ENCODE measurements around the gene FAT2. TPM values are rescaled to one million over a fixed set of nuclear protein-coding genes. Genes with fewer than 3 reads are reported as not detected.
A peak's percentile ranks its signal among the peaks of the same experiment; 100 is the strongest.

FAT2 gene
- total RNA-seq, 1 donor from 2014 or later: 2.8 TPM

DNA sequence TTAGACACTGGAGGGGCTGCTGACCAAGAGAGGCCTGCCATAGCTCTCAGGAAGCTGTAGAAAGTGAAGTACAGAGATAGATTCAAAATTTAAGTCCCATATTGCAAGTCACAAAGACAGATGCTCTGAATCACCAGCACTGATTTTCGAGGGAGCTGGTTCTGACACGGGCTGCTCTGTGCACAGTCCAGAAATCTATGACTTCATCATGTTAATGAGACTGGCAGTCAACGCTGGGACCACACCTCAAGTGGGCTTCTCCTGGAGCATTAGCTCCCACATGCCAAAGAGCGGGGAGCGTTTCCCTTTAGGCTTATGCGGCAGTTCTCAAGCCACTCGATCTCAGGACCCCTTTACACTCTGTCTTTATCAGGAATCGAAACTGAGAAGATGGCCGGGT is 34.2 kb upstream of the FAT2 start:
- no peaks in the 10 kb centered on the region for H3K27me3 Mint-ChIP-seq (ENCODE audit: low read depth)
- H3K27ac Mint-ChIP-seq: no peak overlapping the region
- no peak for DNase-seq (ENCODE audit: low spot score in 2 of 2, unreplicated experiment in 2 of 2)
- peaks cover 19% of the 10 kb centered on the region for H3K4me1 Mint-ChIP-seq
- no peaks in the 10 kb centered on the region for H3K9me3 Mint-ChIP-seq
- H3K36me3 Mint-ChIP-seq: no peaks in the 10 kb centered on the region
- no peak for TF ChIP-seq CTCF (IDR thresholded peaks at IDR 0.05; ENCODE audit: unreplicated experiment)
- no peak overlapping the region for H3K4me3 Mint-ChIP-seq

DNA sequence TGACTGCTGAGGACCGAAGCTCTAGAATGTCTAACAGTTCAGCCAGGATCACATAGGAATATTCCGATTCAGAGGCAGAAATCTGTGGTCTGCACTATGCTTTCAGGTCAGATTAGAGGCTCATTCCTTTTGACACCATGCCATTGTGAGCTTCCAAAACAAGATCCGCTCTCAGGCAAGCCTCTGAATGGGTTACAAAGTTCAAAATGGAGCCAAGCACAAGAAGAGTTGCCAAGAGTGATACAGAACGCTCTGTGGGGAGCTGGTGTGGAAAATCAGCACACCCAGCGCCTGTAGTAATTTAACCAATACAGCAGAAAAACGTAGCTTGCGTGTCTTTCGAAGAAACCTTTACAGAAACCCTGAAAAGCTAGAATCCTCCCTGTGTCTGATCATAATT is 33.3 kb upstream of the FAT2 start:
- Mint-ChIP-seq H3K4me3 (no peak overlapping the region), H3K27ac (no peak overlapping the region), H3K27me3 (ENCODE audit: low read depth) (no peaks in the 10 kb centered on the region), H3K9me3 (no peaks in the 10 kb centered on the region), H3K4me1 (peaks cover 27% of the 10 kb centered on the region), H3K36me3 (no peaks in the 10 kb centered on the region)
- no peak for TF ChIP-seq CTCF (IDR thresholded peaks at IDR 0.05; ENCODE audit: unreplicated experiment)
- DNase-seq (ENCODE audit: low spot score in 2 of 2, unreplicated experiment in 2 of 2): no peak

DNA sequence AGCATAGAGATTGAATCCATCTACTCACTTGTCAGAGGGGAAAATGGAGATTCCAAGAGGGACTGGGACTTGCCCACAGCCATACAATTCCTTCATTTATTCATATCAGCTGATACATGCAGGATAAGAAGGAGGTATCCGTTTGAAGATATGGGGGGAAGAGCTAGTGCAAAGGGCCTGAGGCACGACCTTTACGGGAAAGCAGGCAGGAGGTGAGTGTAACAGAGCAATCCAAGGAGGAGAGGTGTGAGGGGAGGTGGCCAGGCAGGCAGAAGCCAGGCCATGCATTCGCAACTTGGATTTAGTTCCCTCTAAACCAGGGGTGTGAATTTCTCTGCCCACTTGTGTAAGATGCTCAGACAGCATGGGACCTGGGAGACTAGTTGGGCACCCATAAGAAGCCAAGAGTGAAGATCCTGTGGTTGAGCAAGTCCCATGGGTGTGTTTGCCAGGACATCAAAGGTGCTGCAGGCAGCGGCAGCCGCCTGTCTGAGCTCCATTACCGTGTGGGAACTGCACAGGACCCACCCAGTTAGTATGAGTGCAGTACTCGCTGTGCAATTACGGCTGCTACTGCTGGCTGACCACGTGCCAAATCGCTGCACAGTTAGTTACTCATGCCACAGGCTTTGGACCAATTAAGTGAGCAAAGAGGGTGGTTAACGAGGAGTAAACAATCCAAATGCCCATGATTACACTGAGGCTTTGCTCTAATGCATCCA is 31.4 kb upstream of the FAT2 start:
- no peak for DNase-seq (ENCODE audit: low spot score in 2 of 2, unreplicated experiment in 2 of 2)
- no peak overlapping the region for H3K4me3 Mint-ChIP-seq
- H3K27ac Mint-ChIP-seq: no peak overlapping the region
- H3K36me3 Mint-ChIP-seq: no peaks in the 10 kb centered on the region
- H3K4me1 Mint-ChIP-seq: peaks cover 28% of the 10 kb centered on the region
- no peaks in the 10 kb centered on the region for H3K9me3 Mint-ChIP-seq
- no peaks in the 10 kb centered on the region for H3K27me3 Mint-ChIP-seq (ENCODE audit: low read depth)
- no peak for TF ChIP-seq CTCF (IDR thresholded peaks at IDR 0.05; ENCODE audit: unreplicated experiment)

GRCh38 chr5:151620461-151620840 is 29.3 kb upstream of the FAT2 start:
- Mint-ChIP-seq H3K9me3 (no peaks in the 10 kb centered on the region), H3K4me3 (no peak overlapping the region), H3K27me3 (ENCODE audit: low read depth) (no peaks in the 10 kb centered on the region), H3K27ac (peak overlapping the region; percentile 67), H3K4me1 (peaks cover 31% of the 10 kb centered on the region), H3K36me3 (no peaks in the 10 kb centered on the region)
- no peak for TF ChIP-seq CTCF (IDR thresholded peaks at IDR 0.05; ENCODE audit: unreplicated experiment)
- no peak for DNase-seq (ENCODE audit: low spot score in 2 of 2, unreplicated experiment in 2 of 2)

DNA sequence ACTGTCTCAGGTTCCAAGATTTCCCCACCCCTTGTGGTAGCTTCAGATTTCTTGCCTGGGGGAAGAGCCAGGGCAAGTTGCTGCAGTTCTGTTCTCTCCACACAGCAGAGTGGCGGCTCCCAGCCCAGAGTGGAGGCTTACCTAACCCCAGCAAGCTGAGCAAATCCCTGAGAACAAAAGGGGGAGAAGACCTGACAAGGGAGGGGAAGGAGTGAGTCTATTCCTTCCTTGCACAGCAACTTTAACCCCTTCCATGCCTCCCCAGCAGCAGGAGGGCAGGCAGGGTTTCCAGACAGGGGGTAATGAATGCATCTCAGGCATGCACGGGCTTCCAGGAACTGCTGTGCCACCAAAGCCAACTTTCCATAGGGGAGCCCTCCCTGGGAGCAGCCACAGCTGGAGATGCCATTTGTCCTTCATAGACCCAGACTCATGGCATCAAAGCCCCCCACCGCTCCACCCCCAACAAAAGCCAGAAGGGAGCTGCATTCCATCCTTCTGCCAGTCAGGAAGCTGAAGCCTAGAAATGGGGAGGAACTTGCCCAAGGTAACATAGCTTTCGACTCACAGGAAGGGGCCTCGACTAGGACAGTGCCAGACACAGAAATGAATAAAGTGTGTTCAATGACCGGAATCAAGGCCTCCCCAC is 28.8 kb upstream of the FAT2 start:
- Mint-ChIP-seq H3K36me3 (no peaks in the 10 kb centered on the region), H3K27me3 (ENCODE audit: low read depth) (no peaks in the 10 kb centered on the region), H3K4me3 (no peak overlapping the region), H3K27ac (peak overlapping the region; percentile 67), H3K9me3 (no peaks in the 10 kb centered on the region), H3K4me1 (peaks cover 36% of the 10 kb centered on the region)
- DNase-seq (ENCODE audit: low spot score in 2 of 2, unreplicated experiment in 2 of 2): no peak
- TF ChIP-seq CTCF (IDR thresholded peaks at IDR 0.05; ENCODE audit: unreplicated experiment): no peak
